GM12872 (cell line): ENCODE results near the gene TMEM63A.

Source experiments
- CTCF ChIP-seq: IDR thresholded peaks from 3 replicates; pipeline ENCODE4 v1.5.1; 2011; ENCODE audit warnings: low read depth, mild to moderate bottlenecking, low read length, moderate library complexity; ENCODE audit not compliant: insufficient read depth

Gene TMEM63A

GRCh38 chr1:225820522-225821120 lies 61.6 kb downstream of the TMEM63A start:
- no peak for TF ChIP-seq CTCF

GRCh38 chr1:225819346-225820192 lies 62.6 kb downstream of the TMEM63A start:
- TF ChIP-seq CTCF: no peak

- TF ChIP-seq CTCF: no peak
Measured at GRCh38 chr1:225818229-225818628, 64.0 kb downstream of the TMEM63A start.

- TF ChIP-seq CTCF: no peak
Measured at GRCh38 chr1:225817611-225818061, 64.5 kb downstream of the TMEM63A start.

- TF ChIP-seq CTCF: no peak
Measured at GRCh38 chr1:225816643-225817538, 65.3 kb downstream of the TMEM63A start.

GRCh38 chr1:225815526-225816178 lies 66.5 kb downstream of the TMEM63A start:
- TF ChIP-seq CTCF: no peak

GRCh38 chr1:225814381-225814780 lies 67.8 kb downstream of the TMEM63A start:
- no peak for TF ChIP-seq CTCF
